Right lobe of liver (tissue), 6 donors: ENCODE results near the gene SUPT5H. TPM values are rescaled to one million over a fixed set of nuclear protein-coding genes. Genes with fewer than 3 reads are reported as not detected.

Source experiments
- ATAC-seq, 4 donors: fragments of 200-7000 bp; cut with Tn5 transposase; one replicate each; pipeline ENCODE4 v1.9.1; 2020; ENCODE audit warnings: mild to moderate bottlenecking in 4 of 4, moderate library complexity in 4 of 4
- DNase-seq, 3 donors: peaks; one replicate each; pipeline ENCODE4 v3.0.0-alpha.2; 2020
- H3K27ac ChIP-seq, 3 donors: fragments of 200-600 bp; one replicate each; pipeline ENCODE4 v1.8.0; 2022
- H3K27me3 ChIP-seq, 2 donors: fragments of 200-600 bp; one replicate each; pipeline ENCODE4 v1.8.0; 2022
- H3K36me3 ChIP-seq, 4 donors: fragments of 200-600 bp; sonication (generic) in 1 of 4; one replicate each; pipeline versions ENCODE4 v1.5.1 to v1.8.0; 2017 to 2022; ENCODE audit warnings: control low read depth in 1 of 4
- H3K4me1 ChIP-seq, 4 donors: fragments of 200-600 bp; sonication (generic) in 1 of 4; one replicate each; pipeline versions ENCODE4 v1.5.1 to v1.8.0; 2017 to 2022; ENCODE audit warnings: control low read depth in 1 of 4
- H3K4me3 ChIP-seq, 3 donors: fragments of 200-600 bp; one replicate each; pipeline ENCODE4 v1.8.0; 2022
- H3K9me3 ChIP-seq, 4 donors: fragments of 200-600 bp; sonication (generic) in 1 of 4; one replicate each; pipeline versions ENCODE4 v1.5.1 to v1.8.0; 2017 to 2022; ENCODE audit warnings: control low read depth in 1 of 4
- CTCF ChIP-seq, 4 donors: fragments of 200-600 bp in 3 of 4; fragments of 450-650 bp in 1 of 4; IDR thresholded peaks; one replicate each; pipeline versions ENCODE4 v1.5.1 to v1.8.0; 2016 to 2022; ENCODE audit warnings: antibody characterized with exemption in 4 of 4, mild to moderate bottlenecking in 2 of 4
- POLR2A ChIP-seq: fragments of 450-650 bp; IDR thresholded peaks from one replicate; pipeline ENCODE4 v1.6.1; 2017; ENCODE audit warnings: antibody characterized with exemption, mild to moderate bottlenecking
- WGBS: methylation state at CpG from one replicate; pipeline ENCODE4 v1.1.6; 2018; ENCODE audit warnings: low coverage, low lambda C conversion rate; ENCODE audit not compliant: insufficient coverage; ENCODE audit errors: missing lambda C conversion rate; 5-methylcytosine and 5-hydroxymethylcytosine counted together
- intact Hi-C, 2 donors: fragments of 100-400 bp; cut with DNase I; formaldehyde crosslinking; loops; one replicate each; pipeline versions ENCODE4 v1.11.2 to v1.14.1; 2022
- total RNA-seq, 6 experiments: library from RNA; depleted of rRNA in 2 of 6; stranded (reverse); fragments of >200 nt in 2 of 6; fragmentation: NEBNext Ultra II Directional in 3 of 6; extraction: Animal tissue kit (Norgen Biotek cat#: 25700) in 3 of 6; gene quantifications; one replicate each; pipeline versions ENCODE4 v1.1.0 to v1.2.4, GENCODE V29; 2016 to 2023
- donor health status: DM: no; HTN: yes; CAD: no.
- donor health status: DM: no; HTN: no; CAD: no.
- donor health status: DM: no; HTN: no; CAD: no.
- donor health status: DM: no; HTN: yes; CAD: no.
- donor health status: DM: no; HTN: yes; CAD: no.

Gene SUPT5H
- total RNA-seq, 6 experiments from 2014 or later: 42.3 to 60.8 (median 54.7) TPM

- no peaks in the 10 kb centered on the region for H3K27me3 ChIP-seq
- no peaks in the 10 kb centered on the region for H3K9me3 ChIP-seq
- intact Hi-C loops: no loop called here
- no peak for TF ChIP-seq CTCF (IDR thresholded peaks at IDR 0.05)
- no peak for TF ChIP-seq POLR2A
- WGBS: 68% methylated on average over 11 of the region's 18 CpGs
- ATAC-seq (no peak), DNase-seq (peak in 1 of 3 donors; percentile 54)
- peak overlapping the region; percentile 59 to 99 (median 81) for H3K4me3 ChIP-seq
- peak overlapping the region; percentile 7 to 86 (median 65) for H3K27ac ChIP-seq
- H3K4me1 ChIP-seq: peaks cover 0 to 12% (median 2%) of the 10 kb centered on the region in 4 donors
- no peaks in the 10 kb centered on the region for H3K36me3 ChIP-seq
These were observed 31.3 kb upstream of the SUPT5H start for GRCh38 chr19:39413911-39414608.

GRCh38 chr19:39415111-39416046 lies 30.0 kb upstream of the SUPT5H start:
- Histone ChIP-seq H3K4me1 (peaks cover 0 to 12% (median 2%) of the 10 kb centered on the region in 4 donors), H3K36me3 (no peaks in the 10 kb centered on the region), H3K4me3 (no peak overlapping the region), H3K27me3 (no peaks in the 10 kb centered on the region), H3K27ac (no peak overlapping the region), H3K9me3 (no peaks in the 10 kb centered on the region)
- intact Hi-C loops: no loop called here
- DNase-seq (no peak), ATAC-seq (no peak)
- WGBS: 57% methylated on average over 15 of the region's 35 CpGs
- TF ChIP-seq POLR2A (no peak), CTCF (IDR thresholded peaks at IDR 0.05) (no peak)

- 60% methylated on average over 2 of the region's 27 CpGs for WGBS
- no peaks in the 10 kb centered on the region for H3K27me3 ChIP-seq
- H3K4me3 ChIP-seq: no peak overlapping the region
- DNase-seq (no peak), ATAC-seq (no peak)
- H3K4me1 ChIP-seq: peaks cover 0 to 9% (median 0%) of the 10 kb centered on the region in 4 donors
- H3K27ac ChIP-seq: no peak overlapping the region
- no peak for TF ChIP-seq POLR2A
- TF ChIP-seq CTCF (IDR thresholded peaks at IDR 0.05): no peak
- intact Hi-C loops: no loop called here
- H3K36me3 ChIP-seq: no peaks in the 10 kb centered on the region
- H3K9me3 ChIP-seq: no peaks in the 10 kb centered on the region
These were observed 28.9 kb upstream of the SUPT5H start for GRCh38 chr19:39416152-39417120.
